GM19099 (cell line): ENCODE results near the gene HIRIP3.

ENCODE experiments used
- POLR2A ChIP-seq: IDR thresholded peaks from 3 replicates; pipeline ENCODE4 v1.6.1; 2011; ENCODE audit warnings: low read depth; ENCODE audit not compliant: insufficient read length; ENCODE audit errors: extremely low read depth

Gene HIRIP3

GRCh38 chr16:29961479-29962343, 33.7 kb downstream of the HIRIP3 start, which contains the start of gene TMEM219:
TMEM219 (plus strand) TSS chr16:29962079; CDS start chr16:29963144, 1,065 bp downstream.
- peak; percentile 73 for TF ChIP-seq POLR2A

GRCh38 chr16:29961127-29961478, 34.3 kb downstream of the HIRIP3 start:
- no peak for TF ChIP-seq POLR2A

- no peak for TF ChIP-seq POLR2A
Observed at GRCh38 chr16:29959293-29959692, 36.1 kb downstream of the HIRIP3 start.

GRCh38 chr16:29958756-29959155, 36.7 kb downstream of the HIRIP3 start:
- no peak for TF ChIP-seq POLR2A

GRCh38 chr16:29951625-29952365, 43.6 kb downstream of the HIRIP3 start:
- TF ChIP-seq POLR2A = no peak

GRCh38 chr16:29950806-29951461, 44.5 kb downstream of the HIRIP3 start:
- no peak for TF ChIP-seq POLR2A

GRCh38 chr16:29947897-29948296, 47.5 kb downstream of the HIRIP3 start:
- no peak for TF ChIP-seq POLR2A

GRCh38 chr16:29943846-29944799, 51.3 kb downstream of the HIRIP3 start:
- no peak for TF ChIP-seq POLR2A
